ENCODE measurements around the gene USP13. TPM values are rescaled to one million over a fixed set of nuclear protein-coding genes. Genes with fewer than 3 reads are reported as not detected.
"Not testable (repeated sequence)": the region's sequence is repeated elsewhere in the genome, so short reads cannot be mapped to it uniquely, and the experiment has no call there.

Gene USP13
- total and polyA plus RNA-seq, 2 experiments from 2014 or later = 30.6 to 31.1 TPM

DNA sequence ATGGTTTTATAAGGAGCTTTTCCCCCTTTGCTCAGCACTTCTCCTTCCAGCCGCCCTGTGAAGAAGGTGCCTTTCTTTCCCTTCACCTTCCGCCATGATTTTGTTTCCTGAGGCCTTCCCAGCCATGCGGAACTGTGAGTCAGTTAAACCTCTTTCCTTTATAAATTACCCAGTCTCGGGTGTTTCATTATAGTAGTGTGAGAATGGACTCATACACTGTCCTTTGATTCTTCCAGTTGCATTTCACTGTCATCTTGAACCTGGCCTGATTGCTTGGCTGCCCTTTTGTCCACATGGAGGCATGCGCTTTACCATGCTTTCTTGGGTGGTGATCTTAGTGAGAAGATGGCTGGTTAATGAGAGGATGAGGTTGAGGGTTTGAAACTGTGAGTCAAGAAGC lies 23.2 kb downstream of the USP13 start:
- H3K36me3 ChIP-seq = no peaks in the 10 kb centered on the region
- TF ChIP-seq, protein P1, sequence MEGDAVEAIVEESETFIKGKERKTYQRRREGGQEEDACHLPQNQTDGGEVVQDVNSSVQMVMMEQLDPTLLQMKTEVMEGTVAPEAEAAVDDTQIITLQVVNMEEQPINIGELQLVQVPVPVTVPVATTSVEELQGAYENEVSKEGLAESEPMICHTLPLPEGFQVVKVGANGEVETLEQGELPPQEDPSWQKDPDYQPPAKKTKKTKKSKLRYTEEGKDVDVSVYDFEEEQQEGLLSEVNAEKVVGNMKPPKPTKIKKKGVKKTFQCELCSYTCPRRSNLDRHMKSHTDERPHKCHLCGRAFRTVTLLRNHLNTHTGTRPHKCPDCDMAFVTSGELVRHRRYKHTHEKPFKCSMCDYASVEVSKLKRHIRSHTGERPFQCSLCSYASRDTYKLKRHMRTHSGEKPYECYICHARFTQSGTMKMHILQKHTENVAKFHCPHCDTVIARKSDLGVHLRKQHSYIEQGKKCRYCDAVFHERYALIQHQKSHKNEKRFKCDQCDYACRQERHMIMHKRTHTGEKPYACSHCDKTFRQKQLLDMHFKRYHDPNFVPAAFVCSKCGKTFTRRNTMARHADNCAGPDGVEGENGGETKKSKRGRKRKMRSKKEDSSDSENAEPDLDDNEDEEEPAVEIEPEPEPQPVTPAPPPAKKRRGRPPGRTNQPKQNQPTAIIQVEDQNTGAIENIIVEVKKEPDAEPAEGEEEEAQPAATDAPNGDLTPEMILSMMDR (IDR thresholded peaks at IDR 0.05; ENCODE audit: low read depth, low read length) = no peak
- peak overlapping the region; percentile 6 for H3K27ac ChIP-seq
- H3K9me3 ChIP-seq (ENCODE audit: low read depth) = no peaks in the 10 kb centered on the region
- H3K4me1 ChIP-seq (ENCODE audit: low read depth) = peaks cover 9% of the 10 kb centered on the region
- H3K4me3 ChIP-seq = no peak overlapping the region
- no peaks in the 10 kb centered on the region for H3K27me3 ChIP-seq
- no peak for DNase-seq (ENCODE audit: low read depth in 1 of 2, low spot score in 1 of 2)

DNA sequence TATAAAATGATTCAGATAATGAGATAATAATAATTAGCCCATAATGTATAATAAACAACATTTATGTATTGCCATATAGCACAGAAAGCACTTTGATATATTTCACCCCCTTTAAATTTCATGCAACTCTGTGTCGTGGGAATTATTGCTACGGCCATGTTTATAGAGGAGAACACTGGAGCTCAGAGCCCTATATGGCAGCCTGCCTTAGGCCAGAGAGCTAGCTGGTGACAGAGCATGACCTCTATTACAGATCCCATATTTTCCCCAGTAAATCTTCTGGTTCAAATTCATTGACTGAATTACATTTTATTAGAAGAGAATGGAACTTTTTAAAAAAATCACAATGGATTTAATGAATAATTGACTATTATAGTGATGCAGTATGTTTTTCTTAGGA lies 25.0 kb downstream of the USP13 start:
- no peaks in the 10 kb centered on the region for H3K9me3 ChIP-seq (ENCODE audit: low read depth)
- H3K36me3 ChIP-seq = no peaks in the 10 kb centered on the region
- H3K4me1 ChIP-seq (ENCODE audit: low read depth) = peaks cover 22% of the 10 kb centered on the region
- no peaks in the 10 kb centered on the region for H3K27me3 ChIP-seq
- no peak overlapping the region for H3K27ac ChIP-seq
- H3K4me3 ChIP-seq = no peak overlapping the region
- DNase-seq (ENCODE audit: low read depth in 1 of 2, low spot score in 1 of 2) = no peak
- TF ChIP-seq, protein P1 (IDR thresholded peaks at IDR 0.05; ENCODE audit: low read depth, low read length) = no peak

DNA sequence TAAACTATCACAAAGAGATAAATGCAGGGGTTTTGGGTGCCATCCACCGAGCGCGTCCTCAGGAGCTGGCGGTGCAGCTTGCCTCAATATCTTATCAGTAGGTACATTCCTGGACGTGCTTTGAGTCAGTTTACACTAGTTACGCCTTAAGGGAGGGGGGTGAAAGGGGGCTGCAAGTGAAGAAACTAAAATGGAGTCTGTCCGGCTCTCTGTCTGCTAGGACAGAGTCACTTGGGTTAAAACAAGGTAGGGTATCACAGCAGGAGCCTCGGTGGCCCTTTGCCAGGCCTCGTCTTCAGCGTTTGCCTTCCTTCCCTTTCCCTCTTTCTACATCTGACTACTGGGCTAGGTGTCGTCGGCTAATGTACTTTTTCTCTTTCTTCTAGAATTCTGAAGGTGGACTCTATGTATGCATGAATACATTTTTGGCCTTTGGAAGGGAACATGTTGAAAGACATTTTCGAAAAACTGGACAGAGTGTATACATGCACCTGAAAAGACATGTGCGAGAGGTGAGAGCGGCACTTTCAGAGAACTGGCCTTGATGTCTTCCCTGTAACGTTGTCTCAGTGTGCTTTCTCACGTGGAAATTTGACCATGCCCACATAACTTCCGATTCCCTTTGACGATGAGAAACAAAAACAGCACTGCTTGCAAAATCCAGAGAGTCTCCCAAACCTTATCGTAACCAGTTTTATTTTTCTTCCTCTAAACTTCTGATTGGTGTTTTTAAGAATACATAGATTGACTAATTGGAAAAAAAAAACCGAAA lies 28.8 kb downstream of the USP13 start:
- no peaks in the 10 kb centered on the region for H3K36me3 ChIP-seq
- H3K27ac ChIP-seq = peak overlapping the region; percentile 63
- H3K9me3 ChIP-seq (ENCODE audit: low read depth) = no peaks in the 10 kb centered on the region
- TF ChIP-seq, protein P1 (IDR thresholded peaks at IDR 0.05; ENCODE audit: low read depth, low read length) = no peak
- H3K4me3 ChIP-seq = no peak overlapping the region
- H3K27me3 ChIP-seq = no peaks in the 10 kb centered on the region
- peak in 1 of 2 donors; percentile 50 for DNase-seq (ENCODE audit: low read depth in 1 of 2, low spot score in 1 of 2)
- H3K4me1 ChIP-seq (ENCODE audit: low read depth) = peaks cover 24% of the 10 kb centered on the region

DNA sequence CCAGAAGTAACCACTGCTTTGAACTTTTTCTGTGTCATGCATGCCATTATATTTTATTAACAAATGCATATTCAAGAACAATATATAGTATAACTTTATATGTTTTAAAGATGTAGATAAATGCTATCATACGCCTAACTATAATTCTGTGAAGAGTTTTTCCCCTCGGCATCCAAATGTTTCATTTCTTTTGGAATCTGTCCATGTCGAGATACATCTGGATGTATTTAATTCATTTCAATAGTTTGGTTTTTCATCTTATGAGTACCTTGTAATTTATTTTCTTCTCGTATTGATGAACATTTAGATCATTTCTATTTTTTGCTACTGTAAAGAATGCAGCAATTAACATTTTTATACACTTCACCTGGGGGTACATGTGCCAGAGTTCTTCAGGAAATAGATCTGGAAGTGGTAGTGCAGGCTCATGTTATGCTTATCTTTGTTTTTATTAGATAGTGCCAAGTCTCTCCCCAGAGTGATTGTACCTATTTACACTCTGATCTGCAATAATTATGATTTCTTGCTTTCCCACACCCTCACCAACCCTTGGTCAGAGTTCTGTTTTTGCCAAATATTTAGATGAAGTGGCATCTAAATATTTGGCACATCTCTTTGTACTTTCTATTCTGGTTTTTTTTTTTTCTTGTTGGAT lies 29.7 kb downstream of the USP13 start:
- Histone ChIP-seq H3K4me1 (ENCODE audit: low read depth) (peaks cover 24% of the 10 kb centered on the region), H3K27me3 (no peaks in the 10 kb centered on the region), H3K9me3 (ENCODE audit: low read depth) (no peaks in the 10 kb centered on the region), H3K4me3 (no peak overlapping the region), H3K36me3 (no peaks in the 10 kb centered on the region), H3K27ac (peak overlapping the region; percentile 63)
- no peak for DNase-seq (ENCODE audit: low read depth in 1 of 2, low spot score in 1 of 2)
- TF ChIP-seq, protein P1 (IDR thresholded peaks at IDR 0.05; ENCODE audit: low read depth, low read length) = no peak

DNA sequence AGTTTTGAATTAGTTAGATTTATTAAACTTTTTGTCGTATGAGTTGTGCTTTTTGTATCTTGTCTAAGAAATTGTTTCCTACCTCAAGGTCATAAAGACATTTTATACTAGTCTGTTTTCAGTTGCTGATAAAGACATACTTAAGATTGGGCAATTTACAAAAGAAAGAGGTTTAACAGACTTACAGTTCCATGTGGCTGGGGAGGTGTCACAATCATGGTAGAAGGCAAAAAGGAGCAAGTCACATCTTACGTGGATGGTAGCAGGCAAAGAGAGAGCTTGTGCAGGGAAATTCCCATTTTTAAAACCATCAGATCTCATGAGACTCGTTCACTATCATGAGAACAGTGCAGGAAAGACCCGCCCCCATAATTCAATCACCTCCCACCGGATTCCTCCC lies 30.4 kb downstream of the USP13 start:
- DNase-seq (ENCODE audit: low read depth in 1 of 2, low spot score in 1 of 2) = peak in 1 of 2 donors; percentile 35
- H3K4me3 ChIP-seq; H3K27me3 ChIP-seq; H3K36me3 ChIP-seq; H3K9me3 ChIP-seq (ENCODE audit: low read depth): not testable (repeated sequence)
- peaks cover 24% of the 10 kb centered on the region for H3K4me1 ChIP-seq (ENCODE audit: low read depth)
- H3K27ac ChIP-seq = peak overlapping the region; percentile 63

DNA sequence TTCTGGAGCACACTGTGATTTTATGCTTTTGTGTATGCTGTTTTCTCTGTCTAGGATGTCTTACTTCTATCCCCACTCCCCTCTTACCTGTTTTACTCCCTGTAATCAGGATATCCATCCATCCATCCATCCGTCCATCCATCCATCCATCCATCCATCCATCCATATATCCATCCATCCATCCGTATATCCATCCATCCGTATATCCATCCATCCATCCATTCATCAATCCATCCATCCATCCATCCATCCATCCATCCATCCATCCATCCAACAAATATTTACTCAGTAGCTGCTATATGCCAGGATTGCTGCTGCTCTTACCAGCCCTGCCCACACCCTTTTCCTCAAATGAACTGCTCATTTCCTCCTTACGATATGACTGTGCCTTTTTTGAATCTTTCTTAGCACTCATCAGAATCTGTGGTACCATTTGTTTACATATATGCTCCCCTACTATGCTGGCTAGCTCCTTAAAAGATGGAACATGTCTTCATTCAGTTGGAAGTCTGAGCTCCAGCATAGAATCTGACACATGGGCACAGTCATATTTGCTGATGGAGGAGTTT lies 35.2 kb downstream of the USP13 start:
- H3K4me1 ChIP-seq (ENCODE audit: low read depth) = peaks cover 3% of the 10 kb centered on the region
- no peak overlapping the region for H3K27ac ChIP-seq
- DNase-seq (ENCODE audit: low read depth in 1 of 2, low spot score in 1 of 2) = no peak
- no peak overlapping the region for H3K4me3 ChIP-seq
- no peaks in the 10 kb centered on the region for H3K27me3 ChIP-seq
- TF ChIP-seq, protein P1 (IDR thresholded peaks at IDR 0.05; ENCODE audit: low read depth, low read length) = no peak
- H3K36me3 ChIP-seq = peaks cover 9% of the 10 kb centered on the region
- H3K9me3 ChIP-seq (ENCODE audit: low read depth) = no peaks in the 10 kb centered on the region
